AG09309 (cell line): ENCODE results near the gene SHKBP1.

Experiments used
- DNase-seq: peaks from one replicate; pipeline ENCODE4 v3.0.0-alpha.2; 2010; ENCODE audit warnings: low read depth
- H3K4me3 ChIP-seq: 2 replicates; pipeline ENCODE4 v1.5.1; 2011; ENCODE audit warnings: mild to moderate bottlenecking, low read depth, low read length, moderate library complexity; ENCODE audit not compliant: control insufficient read depth
- TF ChIP-seq, protein P1 (sequence below): IDR thresholded peaks from 2 replicates; pipeline ENCODE4 v1.5.1; 2011; ENCODE audit warnings: mild to moderate bottlenecking, low read depth, low read length, inconsistent platforms; ENCODE audit not compliant: insufficient read depth, control insufficient read depth; ENCODE audit errors: missing control alignments

Gene SHKBP1

DNA sequence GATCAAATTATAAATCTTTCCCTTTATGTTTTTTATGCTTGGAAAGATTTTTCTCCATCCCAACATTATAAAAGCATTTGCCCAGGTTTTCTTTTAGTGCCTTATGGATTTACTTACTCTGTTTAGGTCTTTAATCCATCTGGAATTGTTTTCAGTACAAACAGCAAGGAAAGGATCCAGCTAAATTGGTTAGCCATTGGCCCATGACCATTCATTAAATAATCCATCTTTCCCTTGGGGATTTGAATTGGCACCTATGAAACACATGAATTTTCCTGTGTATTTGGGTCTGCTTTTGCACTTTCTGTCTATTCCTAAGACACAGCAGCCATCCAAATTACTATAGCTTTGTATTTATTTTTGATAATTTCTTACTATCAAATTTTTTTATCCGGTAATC is 28.8 kb upstream of the SHKBP1 start:
- no peak for DNase-seq
- TF ChIP-seq, protein P1, sequence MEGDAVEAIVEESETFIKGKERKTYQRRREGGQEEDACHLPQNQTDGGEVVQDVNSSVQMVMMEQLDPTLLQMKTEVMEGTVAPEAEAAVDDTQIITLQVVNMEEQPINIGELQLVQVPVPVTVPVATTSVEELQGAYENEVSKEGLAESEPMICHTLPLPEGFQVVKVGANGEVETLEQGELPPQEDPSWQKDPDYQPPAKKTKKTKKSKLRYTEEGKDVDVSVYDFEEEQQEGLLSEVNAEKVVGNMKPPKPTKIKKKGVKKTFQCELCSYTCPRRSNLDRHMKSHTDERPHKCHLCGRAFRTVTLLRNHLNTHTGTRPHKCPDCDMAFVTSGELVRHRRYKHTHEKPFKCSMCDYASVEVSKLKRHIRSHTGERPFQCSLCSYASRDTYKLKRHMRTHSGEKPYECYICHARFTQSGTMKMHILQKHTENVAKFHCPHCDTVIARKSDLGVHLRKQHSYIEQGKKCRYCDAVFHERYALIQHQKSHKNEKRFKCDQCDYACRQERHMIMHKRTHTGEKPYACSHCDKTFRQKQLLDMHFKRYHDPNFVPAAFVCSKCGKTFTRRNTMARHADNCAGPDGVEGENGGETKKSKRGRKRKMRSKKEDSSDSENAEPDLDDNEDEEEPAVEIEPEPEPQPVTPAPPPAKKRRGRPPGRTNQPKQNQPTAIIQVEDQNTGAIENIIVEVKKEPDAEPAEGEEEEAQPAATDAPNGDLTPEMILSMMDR = no peak
- no peak overlapping the region for H3K4me3 ChIP-seq

DNA sequence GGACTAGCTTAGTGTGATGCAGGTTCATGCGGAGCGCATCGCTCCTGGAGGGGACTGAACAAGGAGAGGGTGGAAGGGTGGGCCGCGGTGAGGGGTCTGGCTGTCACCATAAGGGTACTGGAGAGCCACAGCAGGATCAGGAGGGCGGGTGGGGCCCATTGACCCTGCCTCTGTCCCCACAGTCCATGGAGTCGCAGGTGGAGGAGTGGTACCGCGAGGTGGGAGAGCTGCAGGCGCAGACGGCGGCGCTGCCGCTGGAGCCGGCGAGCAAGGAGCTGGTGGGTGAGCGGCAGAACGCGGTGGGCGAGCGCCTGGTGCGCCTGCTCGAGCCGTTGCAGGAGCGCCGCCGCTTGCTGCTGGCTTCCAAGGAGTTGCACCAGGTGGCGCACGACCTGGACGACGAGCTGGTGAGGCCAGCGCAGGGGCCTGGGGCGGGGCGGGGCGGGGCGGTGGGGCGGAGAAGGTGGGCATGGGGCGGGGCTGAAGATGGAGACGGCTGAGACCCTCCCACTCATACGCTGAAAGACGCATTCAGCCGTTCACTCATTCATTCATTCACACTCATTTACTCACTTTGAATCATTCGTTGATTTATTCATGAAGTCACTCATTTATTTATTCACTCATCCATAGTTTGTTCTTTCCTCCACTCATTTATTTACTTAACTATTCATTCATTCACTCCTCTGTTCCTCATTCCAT is 27.5 kb upstream of the SHKBP1 start:
- TF ChIP-seq, protein P1 = peak; percentile 43
- no peak overlapping the region for H3K4me3 ChIP-seq
- DNase-seq = no peak

DNA sequence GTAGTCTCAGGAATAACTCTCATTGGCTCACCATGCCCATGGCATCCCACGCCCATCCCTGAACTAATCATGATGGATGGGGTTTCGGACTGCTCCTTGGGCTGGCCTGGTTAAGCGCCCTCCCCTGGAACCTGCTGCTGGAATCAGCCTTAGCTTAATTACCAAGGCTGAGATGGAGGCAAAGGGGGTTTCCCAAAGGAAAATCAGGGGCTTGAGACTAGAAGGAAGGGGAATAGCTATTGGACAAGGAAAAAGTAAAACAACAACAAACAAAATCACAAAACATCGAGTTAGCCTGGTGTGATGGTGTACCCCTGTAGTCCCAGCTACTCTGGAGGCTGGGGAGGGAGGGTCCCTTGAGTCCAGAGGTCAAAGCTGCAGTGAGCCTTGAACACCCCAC is 25.7 kb upstream of the SHKBP1 start:
- TF ChIP-seq, protein P1 = no peak
- no peak overlapping the region for H3K4me3 ChIP-seq
- DNase-seq = no peak

DNA sequence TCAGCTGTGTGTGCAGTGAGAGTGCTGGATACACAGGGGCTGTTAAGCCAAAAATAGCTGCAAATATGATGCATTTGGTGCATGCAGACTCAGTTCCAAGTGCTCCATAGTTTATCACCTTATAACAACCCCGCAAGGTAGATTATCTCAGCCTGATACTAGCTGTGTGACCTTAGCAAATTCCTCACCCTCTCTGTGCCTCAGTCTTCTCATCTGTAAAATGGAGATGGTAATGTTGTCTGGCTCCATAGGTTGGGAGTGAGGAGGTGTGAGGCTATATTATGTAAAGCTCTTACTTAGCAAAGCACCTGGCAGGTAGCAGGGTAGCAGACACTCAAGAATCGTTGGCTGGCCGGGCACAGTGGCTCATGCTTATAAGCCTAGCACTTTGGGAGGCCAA is 23.8 kb upstream of the SHKBP1 start:
- no peak for DNase-seq
- TF ChIP-seq, protein P1 = no peak
- H3K4me3 ChIP-seq = no peak overlapping the region

DNA sequence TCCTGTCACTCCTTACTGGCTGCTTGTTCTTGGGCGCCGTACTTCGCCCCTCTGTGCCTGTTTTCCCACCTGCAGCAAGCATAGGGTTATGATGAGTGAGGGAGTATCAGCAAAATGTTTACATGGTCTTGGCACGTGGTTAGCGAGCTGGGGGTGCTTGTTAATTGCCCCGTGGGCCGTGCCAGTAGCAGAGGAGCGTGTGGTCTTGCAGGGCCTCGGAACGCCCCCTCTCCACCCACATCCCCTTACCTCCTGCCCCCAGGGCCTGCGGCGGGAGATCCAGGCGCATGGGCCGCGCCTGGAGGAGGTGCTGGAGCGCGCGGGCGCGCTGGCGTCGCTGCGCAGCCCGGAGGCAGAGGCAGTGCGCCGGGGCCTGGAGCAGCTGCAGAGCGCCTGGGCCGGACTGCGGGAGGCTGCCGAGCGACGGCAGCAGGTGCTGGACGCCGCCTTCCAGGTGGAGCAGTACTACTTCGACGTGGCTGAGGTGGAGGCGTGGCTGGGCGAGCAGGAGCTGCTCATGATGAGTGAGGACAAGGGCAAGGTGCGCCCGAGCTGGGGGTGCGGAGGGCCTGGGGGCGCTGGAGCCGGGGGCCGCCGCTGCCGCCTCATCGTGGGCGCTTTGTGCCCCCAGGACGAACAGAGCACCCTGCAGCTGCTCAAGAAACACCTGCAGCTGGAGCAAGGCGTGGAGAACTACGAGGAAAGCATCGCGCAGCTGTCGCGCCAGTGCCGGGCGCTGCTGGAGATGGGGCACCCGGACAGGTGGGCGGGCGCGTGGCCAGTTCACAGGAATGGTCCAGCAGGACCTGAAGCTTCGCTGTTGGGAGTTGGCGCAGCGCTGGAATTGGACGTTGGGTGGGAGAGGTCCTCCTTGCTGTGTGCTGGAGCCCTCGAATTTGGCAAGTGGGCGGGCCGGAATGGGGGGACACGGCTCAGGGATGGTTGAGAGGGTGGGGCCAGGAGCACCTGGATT is 22.5 kb upstream of the SHKBP1 start:
- no peak overlapping the region for H3K4me3 ChIP-seq
- TF ChIP-seq, protein P1 = no peak
- DNase-seq = no peak

DNA sequence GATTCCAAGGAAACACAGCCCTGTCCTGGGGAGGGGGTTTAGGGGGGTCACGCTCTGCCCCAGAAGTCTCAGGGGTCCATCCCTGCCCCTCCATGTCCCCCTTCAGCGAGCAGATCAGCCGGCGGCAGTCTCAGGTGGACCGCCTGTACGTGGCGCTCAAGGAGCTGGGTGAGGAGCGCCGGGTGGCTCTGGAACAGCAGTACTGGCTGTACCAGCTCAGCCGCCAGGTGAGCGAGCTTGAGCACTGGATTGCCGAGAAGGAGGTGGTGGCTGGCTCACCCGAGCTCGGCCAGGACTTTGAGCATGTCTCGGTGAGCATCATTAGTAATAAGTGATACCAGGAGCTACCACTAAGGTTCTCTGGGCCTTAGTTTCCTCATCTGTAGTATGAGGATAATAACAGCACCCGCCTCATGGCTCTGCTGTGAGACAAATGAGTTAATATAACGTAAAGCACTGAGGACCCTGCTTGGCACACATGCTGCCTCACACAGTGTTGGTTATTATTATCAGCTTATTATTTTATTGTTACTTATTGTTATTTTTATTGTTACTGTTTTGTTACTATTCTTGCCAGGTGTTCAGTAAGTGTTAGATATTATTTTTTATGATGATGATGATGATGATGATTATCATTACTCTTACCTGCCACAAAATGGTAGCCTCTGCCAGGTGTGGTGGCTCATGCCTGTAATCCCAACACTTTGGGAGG is 20.5 kb upstream of the SHKBP1 start:
- no peak for DNase-seq
- TF ChIP-seq, protein P1 = no peak
- no peak overlapping the region for H3K4me3 ChIP-seq
